Keratinocyte (primary cell): ENCODE data around the gene PTPRD. TPM values are rescaled to one million over a fixed set of nuclear protein-coding genes. Genes with fewer than 3 reads are reported as not detected.

Experiments
- DNase-seq: peaks from one replicate; pipeline ENCODE4 v3.0.0-alpha.2; 2011; ENCODE audit warnings: low read depth, missing footprints, low spot score
- FAIRE-seq: peaks from 2 replicates; lab custom pipeline; 2011; peaks lifted over from hg19 to GRCh38; lab: Jason Lieb, UNC
- H2AFZ ChIP-seq: 2 replicates; pipeline ENCODE4 v1.6.0; 2012; ENCODE audit warnings: low read length, control low read depth, inconsistent platforms; ENCODE audit not compliant: control insufficient read depth
- H3K27ac ChIP-seq: 2 replicates; pipeline ENCODE4 v1.5.1; 2011; ENCODE audit warnings: low read length; ENCODE audit not compliant: control insufficient read depth, insufficient read depth
- H3K27me3 ChIP-seq: 3 replicates; pipeline ENCODE4 v1.6.0; 2011; ENCODE audit warnings: low read length; ENCODE audit not compliant: control insufficient read depth, insufficient read depth; ENCODE audit errors: extremely low read depth
- H3K36me3 ChIP-seq, 2 experiments: 2 replicates in 1 of 2; 3 replicates in 1 of 2; pipeline ENCODE4 v1.5.1; 2011; ENCODE audit warnings: low read length in 2 of 2, mild to moderate bottlenecking in 1 of 2; ENCODE audit not compliant: control insufficient read depth in 2 of 2, insufficient read depth in 2 of 2; ENCODE audit errors: extremely low read depth in 1 of 2
- H3K4me1 ChIP-seq: 3 replicates; pipeline ENCODE4 v1.5.1; 2011; ENCODE audit warnings: low read length; ENCODE audit not compliant: control insufficient read depth, insufficient read depth; ENCODE audit errors: extremely low read depth
- H3K4me2 ChIP-seq: 3 replicates; pipeline ENCODE4 v1.6.0; 2011; ENCODE audit warnings: low read depth, low read length; ENCODE audit not compliant: control insufficient read depth, insufficient read depth; ENCODE audit errors: extremely low read depth
- H3K4me3 ChIP-seq, 3 experiments: fragments of 200-600 bp in 1 of 3; sonication (generic) in 1 of 3; 2 replicates in 2 of 3; 3 replicates in 1 of 3; pipeline ENCODE4 v1.5.1; 2011 to 2016; ENCODE audit warnings: low read length in 3 of 3, mild to moderate bottlenecking in 3 of 3, control low read depth in 2 of 3, inconsistent platforms in 1 of 3, low read depth in 1 of 3, mixed read lengths in 1 of 3, mixed run types in 1 of 3, moderate library complexity in 1 of 3; ENCODE audit not compliant: control insufficient read depth in 2 of 3, insufficient read depth in 2 of 3; ENCODE audit errors: extremely low read depth in 1 of 3
- H3K79me2 ChIP-seq: 2 replicates; pipeline ENCODE4 v1.6.0; 2012; ENCODE audit warnings: low read length; ENCODE audit not compliant: control insufficient read depth, insufficient read depth
- H3K9ac ChIP-seq: 3 replicates; pipeline ENCODE4 v1.6.0; 2011; ENCODE audit warnings: low read length; ENCODE audit not compliant: control insufficient read depth, insufficient read depth; ENCODE audit errors: extremely low read depth
- H3K9me1 ChIP-seq: 3 replicates; pipeline ENCODE4 v1.6.0; 2011; ENCODE audit warnings: low read length; ENCODE audit not compliant: control insufficient read depth, insufficient read depth; ENCODE audit errors: extremely low read depth
- H3K9me3 ChIP-seq: 2 replicates; pipeline ENCODE4 v1.5.1; 2012; ENCODE audit warnings: low read depth, low read length; ENCODE audit not compliant: control insufficient read depth
- H4K20me1 ChIP-seq: 3 replicates; pipeline ENCODE4 v1.6.0; 2011; ENCODE audit warnings: low read length; ENCODE audit not compliant: control insufficient read depth, insufficient read depth; ENCODE audit errors: extremely low read depth
- EZH2 ChIP-seq: IDR thresholded peaks from one replicate; pipeline ENCODE4 v1.6.1; 2012; ENCODE audit warnings: inconsistent platforms, mild to moderate bottlenecking, low read length, moderate library complexity
- dilution Hi-C: fragments of 300-500 bp; cut with MboI; formaldehyde crosslinking; loops from one replicate; pipeline ENCODE4 v1.7.0; 2020; ENCODE audit warnings: low sequenced_read_pairs; ENCODE audit not compliant: extremely low pct_ligation_motif_present
- polyA plus RNA-seq, 5 experiments: library from polyadenylated mRNA; depleted of rRNA in 3 of 5; stranded (reverse) in 3 of 5; stranded (forward) in 1 of 5; unstranded in 1 of 5; fragments of >200 nt; gene quantifications; 1 replicate in 1 of 5; 2 replicates in 3 of 5; 3 replicates in 1 of 5; pipeline versions ENCODE4 v1.2.1 to v1.2.3, GENCODE V29; 2011 to 2012; ENCODE audit warnings: missing spikeins in 2 of 5, low read depth in 1 of 5, low replicate concordance in 1 of 5
- TF ChIP-seq, protein P1 (sequence below), 3 experiments: IDR thresholded peaks in 1 of 3; conservative IDR thresholded peaks in 1 of 3; optimal IDR thresholded peaks in 1 of 3; 2 replicates in 2 of 3; 3 replicates in 1 of 3; pipeline versions ENCODE3 to v1.5.1; 2011; ENCODE audit warnings: low read length in 3 of 3, mild to moderate bottlenecking in 3 of 3, moderate library complexity in 2 of 3, control low read depth in 1 of 3, inconsistent platforms in 1 of 3; ENCODE audit not compliant: insufficient read depth in 2 of 3; ENCODE audit errors: extremely low read depth in 1 of 3

PTPRD gene
- polyA plus RNA-seq, 1 donor (not counting 4 experiments of a cell fraction or from before 2014, with no cell fraction given) = 0.10 TPM

DNA sequence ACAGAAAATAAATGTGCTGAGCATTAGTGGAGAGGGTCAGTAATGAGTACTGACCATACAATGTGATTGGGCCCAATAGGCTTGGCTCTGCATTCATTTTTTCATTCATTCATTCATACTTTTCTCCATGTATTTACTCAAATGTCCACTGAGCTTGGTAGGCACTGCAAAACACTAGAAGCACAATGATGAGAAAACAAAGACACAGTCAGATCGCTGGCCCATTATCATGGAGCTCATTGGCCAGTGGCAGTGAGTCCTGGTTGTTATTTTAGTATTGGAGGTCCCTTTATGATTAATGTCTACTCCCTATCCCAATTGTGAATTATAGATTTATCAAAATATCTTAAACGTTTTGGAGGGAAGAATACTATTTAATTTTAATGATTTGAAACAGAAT, 1733.5 kb downstream of the PTPRD start:
- no peaks in the 10 kb centered on the region for H3K79me2 ChIP-seq
- dilution Hi-C loops = no loop called here
- no peak for FAIRE-seq
- no peak for DNase-seq
- TF ChIP-seq EZH2 = no peak
- TF ChIP-seq, protein P1, sequence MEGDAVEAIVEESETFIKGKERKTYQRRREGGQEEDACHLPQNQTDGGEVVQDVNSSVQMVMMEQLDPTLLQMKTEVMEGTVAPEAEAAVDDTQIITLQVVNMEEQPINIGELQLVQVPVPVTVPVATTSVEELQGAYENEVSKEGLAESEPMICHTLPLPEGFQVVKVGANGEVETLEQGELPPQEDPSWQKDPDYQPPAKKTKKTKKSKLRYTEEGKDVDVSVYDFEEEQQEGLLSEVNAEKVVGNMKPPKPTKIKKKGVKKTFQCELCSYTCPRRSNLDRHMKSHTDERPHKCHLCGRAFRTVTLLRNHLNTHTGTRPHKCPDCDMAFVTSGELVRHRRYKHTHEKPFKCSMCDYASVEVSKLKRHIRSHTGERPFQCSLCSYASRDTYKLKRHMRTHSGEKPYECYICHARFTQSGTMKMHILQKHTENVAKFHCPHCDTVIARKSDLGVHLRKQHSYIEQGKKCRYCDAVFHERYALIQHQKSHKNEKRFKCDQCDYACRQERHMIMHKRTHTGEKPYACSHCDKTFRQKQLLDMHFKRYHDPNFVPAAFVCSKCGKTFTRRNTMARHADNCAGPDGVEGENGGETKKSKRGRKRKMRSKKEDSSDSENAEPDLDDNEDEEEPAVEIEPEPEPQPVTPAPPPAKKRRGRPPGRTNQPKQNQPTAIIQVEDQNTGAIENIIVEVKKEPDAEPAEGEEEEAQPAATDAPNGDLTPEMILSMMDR (optimal IDR thresholded peaks at IDR 0.05 in 1 of 3, IDR thresholded peaks at IDR 0.05 in 1 of 3, conservative IDR thresholded peaks at IDR 0.05 in 1 of 3; ENCODE audit: extremely low read depth in 1 of 3, insufficient read depth in 2 of 3, low read length in 3 of 3) = no peak
- H3K36me3 ChIP-seq = no peaks in the 10 kb centered on the region
- H3K9ac ChIP-seq = no peak overlapping the region
- no peaks in the 10 kb centered on the region for H3K27me3 ChIP-seq
- H3K27ac ChIP-seq = no peak overlapping the region
- no peaks in the 10 kb centered on the region for H4K20me1 ChIP-seq
- H3K4me1 ChIP-seq = no peaks in the 10 kb centered on the region
- H3K9me3 ChIP-seq = no peaks in the 10 kb centered on the region
- no peak overlapping the region for H3K4me2 ChIP-seq
- no peak overlapping the region for H2AFZ ChIP-seq
- H3K4me3 ChIP-seq = no peak overlapping the region
- H3K9me1 ChIP-seq = no peaks in the 10 kb centered on the region

DNA sequence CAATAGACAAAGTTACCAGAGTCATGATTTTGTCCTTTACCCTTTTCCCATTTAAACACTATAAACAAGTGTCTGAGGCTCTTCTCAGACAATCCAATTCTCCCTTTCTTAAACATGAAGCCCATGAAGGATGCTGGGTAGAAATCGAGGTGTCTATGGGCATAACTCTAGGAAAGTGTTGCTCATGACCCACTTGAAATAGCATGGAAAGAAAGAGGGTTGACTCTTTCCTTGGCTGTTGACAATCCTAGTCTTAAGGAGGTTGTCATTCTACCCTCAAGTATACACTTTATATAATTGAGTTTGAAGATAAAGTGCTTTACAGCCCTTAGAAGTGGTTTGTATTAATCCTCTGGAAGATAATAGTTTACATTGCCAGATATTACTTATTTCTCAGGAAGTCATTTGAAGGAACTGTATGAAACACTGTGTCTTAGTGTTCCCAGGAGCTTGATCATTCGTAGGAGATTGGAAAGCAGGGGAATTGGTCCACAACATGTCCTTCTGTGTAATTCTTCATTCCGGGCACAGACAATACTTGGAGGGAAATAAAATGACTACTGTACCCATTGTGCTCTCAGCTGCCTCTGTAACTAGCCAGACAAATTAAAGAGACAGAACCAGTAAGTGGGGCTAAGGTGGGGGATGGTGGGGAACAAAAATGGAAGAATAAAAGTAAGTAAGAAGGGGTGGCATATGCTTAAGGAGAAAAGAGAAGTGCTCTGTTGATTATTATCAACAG, 1734.9 kb downstream of the PTPRD start:
- FAIRE-seq = no peak

More for the DNA sequence above, 1734.9 kb downstream of the PTPRD start:
- Histone ChIP-seq H3K27me3 (no peaks in the 10 kb centered on the region), H4K20me1 (no peaks in the 10 kb centered on the region), H3K36me3 (no peaks in the 10 kb centered on the region), H3K9ac (no peak overlapping the region), H3K27ac (no peak overlapping the region), H3K79me2 (no peaks in the 10 kb centered on the region), H3K4me3 (no peak overlapping the region), H3K4me2 (no peak overlapping the region), H3K4me1 (no peaks in the 10 kb centered on the region), H3K9me3 (no peaks in the 10 kb centered on the region), H2AFZ (no peak overlapping the region), H3K9me1 (no peaks in the 10 kb centered on the region)
- TF ChIP-seq, protein P1 (optimal IDR thresholded peaks at IDR 0.05 in 1 of 3, IDR thresholded peaks at IDR 0.05 in 1 of 3, conservative IDR thresholded peaks at IDR 0.05 in 1 of 3; ENCODE audit: extremely low read depth in 1 of 3, insufficient read depth in 2 of 3, low read length in 3 of 3) = no peak
- TF ChIP-seq EZH2 = no peak
- DNase-seq = no peak
- dilution Hi-C loops = no loop called here
